ENCODE measurements around the gene FBXL7. TPM values are rescaled to one million over a fixed set of nuclear protein-coding genes. Genes with fewer than 3 reads are reported as not detected.

Gene FBXL7
- total RNA-seq, 6 experiments from 2014 or later: 0.81 to 1.9 (median 1.3) TPM

- no peak for DNase-seq
- TF ChIP-seq POLR2A (IDR thresholded peaks at IDR 0.05) (no peak), CTCF (IDR thresholded peaks at IDR 0.05) (no peak)
- Histone ChIP-seq H3K27ac (no peak overlapping the region), H3K27me3 (no peaks in the 10 kb centered on the region), H3K4me3 (no peak overlapping the region), H3K4me1 (no peaks in the 10 kb centered on the region), H3K36me3 (no peaks in the 10 kb centered on the region), H3K9me3 (no peaks in the 10 kb centered on the region)
- 59% methylated on average over 2 of the region's 2 CpGs for WGBS (ENCODE audit: insufficient coverage, low coverage, low lambda C conversion rate, missing lambda C conversion rate)
- intact Hi-C loops (cut with DNase I): no loop called here
- ATAC-seq: no peak
Measured at GRCh38 chr5:15904899-15905830, 405.2 kb downstream of the FBXL7 start.

- Histone ChIP-seq H3K27ac (no peak overlapping the region), H3K27me3 (no peaks in the 10 kb centered on the region), H3K36me3 (no peaks in the 10 kb centered on the region), H3K9me3 (no peaks in the 10 kb centered on the region), H3K4me1 (no peaks in the 10 kb centered on the region), H3K4me3 (no peak overlapping the region)
- intact Hi-C loops (cut with DNase I): no loop called here
- ATAC-seq (peak; percentile 30 to 65 (median 42)), DNase-seq (no peak)
- WGBS (ENCODE audit: insufficient coverage, low coverage, low lambda C conversion rate, missing lambda C conversion rate): 43% methylated on average over 2 of the region's 3 CpGs
- TF ChIP-seq CTCF (IDR thresholded peaks at IDR 0.05): no peak
- TF ChIP-seq POLR2A (IDR thresholded peaks at IDR 0.05): no peak
Measured at GRCh38 chr5:15914638-15915037, 414.7 kb downstream of the FBXL7 start.

- no peak overlapping the region for H3K27ac ChIP-seq
- no peaks in the 10 kb centered on the region for H3K4me1 ChIP-seq
- TF ChIP-seq POLR2A (IDR thresholded peaks at IDR 0.05): no peak
- no peaks in the 10 kb centered on the region for H3K9me3 ChIP-seq
- no peaks in the 10 kb centered on the region for H3K36me3 ChIP-seq
- no peak overlapping the region for H3K4me3 ChIP-seq
- intact Hi-C loops (cut with DNase I): no loop called here
- no peak for ATAC-seq
- WGBS (ENCODE audit: insufficient coverage, low coverage, low lambda C conversion rate, missing lambda C conversion rate): 77% methylated on average over 3 of the region's 3 CpGs
- no peaks in the 10 kb centered on the region for H3K27me3 ChIP-seq
- DNase-seq: no peak
Measured at GRCh38 chr5:15926586-15926985, 426.6 kb downstream of the FBXL7 start.

GRCh38 chr5:15927710-15928380 lies 427.9 kb downstream of the FBXL7 start:
- no peak for ATAC-seq
- intact Hi-C loops (cut with DNase I): no loop called here
- H3K9me3 ChIP-seq: no peaks in the 10 kb centered on the region
- H3K27ac ChIP-seq: no peak overlapping the region
- no peak for TF ChIP-seq CTCF (IDR thresholded peaks at IDR 0.05)
- TF ChIP-seq POLR2A (IDR thresholded peaks at IDR 0.05): no peak
- DNase-seq: no peak
- no peaks in the 10 kb centered on the region for H3K36me3 ChIP-seq
- H3K27me3 ChIP-seq: no peaks in the 10 kb centered on the region
- no peaks in the 10 kb centered on the region for H3K4me1 ChIP-seq
- WGBS (ENCODE audit: insufficient coverage, low coverage, low lambda C conversion rate, missing lambda C conversion rate): 84% methylated on average over 9 of the region's 38 CpGs
- no peak overlapping the region for H3K4me3 ChIP-seq

Measured in right lobe of liver (tissue), 6 donors.